Measurements from ENCODE around the gene FLYWCH1.

FLYWCH1 gene

GRCh38 chr16:2985893-2986355 lies 74.2 kb downstream of the FLYWCH1 start:
- Histone ChIP-seq H3K4me3 (no peak overlapping the region), H3K4me1 (peaks cover 21 to 47% (median 38%) of the 10 kb centered on the region in 10 experiments), H3K27ac (no peak overlapping the region), H3K9me3 (replicated peaks in 1 of 11) (no peaks in the 10 kb centered on the region), H3K36me3 (no peaks in the 10 kb centered on the region), H3K27me3 (peaks cover 13 to 26% (median 14%) of the 10 kb centered on the region in 11 experiments; a peak in 20 of 22 replicates), H3K9ac (peak overlapping the region in 3 of 11 experiments; percentile 1 to 33 (median 19); a peak in 3 of 22 replicates), H4K20me1 (peaks cover 0 to 7% (median 0%) of the 10 kb centered on the region in 11 experiments; a peak in 5 of 22 replicates), H3K4me2 (peak overlapping the region in 1 of 11 experiments; percentile 21; a peak in 1 of 22 replicates)
- no peak for TF ChIP-seq Cebpa-rat (IDR thresholded peaks at IDR 0.05)

GRCh38 chr16:2986623-2987188 lies 75.0 kb downstream of the FLYWCH1 start:
- H3K4me1 ChIP-seq: peaks cover 15 to 39% (median 30%) of the 10 kb centered on the region in 10 experiments; a peak in 19 of 20 replicates

GRCh38 chr16:2987286-2987685 lies 75.6 kb downstream of the FLYWCH1 start:
- Histone ChIP-seq H3K27ac (no peak overlapping the region), H3K4me3 (no peak overlapping the region), H3K9ac (peak overlapping the region in 3 of 11 experiments; percentile 10 to 19 (median 13); a peak in 2 of 22 replicates), H4K20me1 (peaks cover 0 to 14% (median 0%) of the 10 kb centered on the region in 11 experiments; a peak in 5 of 22 replicates), H3K4me2 (peak overlapping the region in 4 of 11 experiments; percentile 10 to 37 (median 20); a peak in 3 of 22 replicates), H3K36me3 (no peaks in the 10 kb centered on the region), H3K4me1 (peaks cover 14 to 33% (median 25%) of the 10 kb centered on the region in 10 experiments; a peak in 19 of 20 replicates), H3K27me3 (peaks cover 13 to 38% (median 24%) of the 10 kb centered on the region in 11 experiments; a peak in 20 of 22 replicates), H3K9me3 (replicated peaks in 1 of 11) (no peaks in the 10 kb centered on the region)
- no peak for TF ChIP-seq Cebpa-rat (IDR thresholded peaks at IDR 0.05)

More at GRCh38 chr16:2986623-2987188, 75.0 kb downstream of the FLYWCH1 start:
- Histone ChIP-seq H3K4me2 (peak overlapping the region in 6 of 11 experiments; percentile 10 to 37 (median 21); a peak in 6 of 22 replicates), H3K27ac (no peak overlapping the region), H3K9ac (peak overlapping the region in 2 of 11 experiments; percentile 19 to 33; a peak in 3 of 22 replicates), H3K36me3 (no peaks in the 10 kb centered on the region), H3K9me3 (replicated peaks in 1 of 11) (no peaks in the 10 kb centered on the region), H3K4me3 (no peak overlapping the region), H4K20me1 (peaks cover 0 to 14% (median 0%) of the 10 kb centered on the region in 11 experiments; a peak in 5 of 22 replicates), H3K27me3 (peaks cover 13 to 34% (median 21%) of the 10 kb centered on the region in 11 experiments; a peak in 20 of 22 replicates)
- no peak for TF ChIP-seq Cebpa-rat (IDR thresholded peaks at IDR 0.05)

GRCh38 chr16:2987833-2988232 lies 76.1 kb downstream of the FLYWCH1 start:
- H3K9ac ChIP-seq: peak overlapping the region in 2 of 11 experiments; percentile 13 to 30; a peak in 2 of 22 replicates
- H3K4me1 ChIP-seq: peaks cover 10 to 28% (median 19%) of the 10 kb centered on the region in 10 experiments; a peak in 19 of 20 replicates
- H3K36me3 ChIP-seq: no peaks in the 10 kb centered on the region
- TF ChIP-seq Cebpa-rat (IDR thresholded peaks at IDR 0.05): no peak
- no peak overlapping the region for H3K27ac ChIP-seq
- H3K4me3 ChIP-seq: no peak overlapping the region
- H3K4me2 ChIP-seq: no peak overlapping the region
- no peaks in the 10 kb centered on the region for H3K9me3 ChIP-seq (replicated peaks in 1 of 11)
- H3K27me3 ChIP-seq: peaks cover 13 to 41% (median 24%) of the 10 kb centered on the region in 11 experiments; a peak in 20 of 22 replicates
- peaks cover 0 to 14% (median 0%) of the 10 kb centered on the region in 11 experiments; a peak in 5 of 22 replicates for H4K20me1 ChIP-seq

- Histone ChIP-seq H3K9me3 (replicated peaks in 1 of 11) (no peaks in the 10 kb centered on the region), H3K9ac (peak overlapping the region in 1 of 11 experiments; percentile 24; a peak in 1 of 22 replicates), H3K36me3 (no peaks in the 10 kb centered on the region), H3K4me3 (no peak overlapping the region), H3K27ac (no peak overlapping the region), H3K4me1 (peaks cover 5 to 20% (median 11%) of the 10 kb centered on the region in 10 experiments; a peak in 19 of 20 replicates), H4K20me1 (peaks cover 0 to 14% (median 0%) of the 10 kb centered on the region in 11 experiments; a peak in 5 of 22 replicates), H3K4me2 (no peak overlapping the region), H3K27me3 (peaks cover 13 to 50% (median 25%) of the 10 kb centered on the region in 11 experiments; a peak in 20 of 22 replicates)
- TF ChIP-seq Cebpa-rat (IDR thresholded peaks at IDR 0.05): no peak
Measured at GRCh38 chr16:2988590-2989099, 76.9 kb downstream of the FLYWCH1 start.

GRCh38 chr16:2990891-2991290 lies 79.2 kb downstream of the FLYWCH1 start:
- H3K4me1 ChIP-seq: peaks cover 0 to 15% (median 3%) of the 10 kb centered on the region in 10 experiments; a peak in 7 of 20 replicates
- no peaks in the 10 kb centered on the region for H3K36me3 ChIP-seq
- no peak overlapping the region for H3K4me3 ChIP-seq
- no peak overlapping the region for H3K27ac ChIP-seq
- H3K9ac ChIP-seq: no peak overlapping the region
- TF ChIP-seq Cebpa-rat (IDR thresholded peaks at IDR 0.05): no peak
- peaks cover 0 to 14% (median 0%) of the 10 kb centered on the region in 11 experiments; a peak in 3 of 22 replicates for H4K20me1 ChIP-seq
- no peak overlapping the region for H3K4me2 ChIP-seq
- H3K27me3 ChIP-seq: peaks cover 13 to 63% (median 34%) of the 10 kb centered on the region in 11 experiments; a peak in 21 of 22 replicates
- H3K9me3 ChIP-seq (replicated peaks in 1 of 11): no peaks in the 10 kb centered on the region

GRCh38 chr16:2991566-2992261 lies 80.0 kb downstream of the FLYWCH1 start:
- no peak for TF ChIP-seq Cebpa-rat (IDR thresholded peaks at IDR 0.05)
- Histone ChIP-seq H3K9ac (no peak overlapping the region), H3K27ac (no peak overlapping the region), H3K9me3 (replicated peaks in 1 of 11) (no peaks in the 10 kb centered on the region), H3K4me1 (peaks cover 0 to 9% (median under 1%) of the 10 kb centered on the region in 10 experiments; a peak in 7 of 20 replicates), H3K4me3 (no peak overlapping the region), H4K20me1 (peaks cover 0 to 20% (median 0%) of the 10 kb centered on the region in 11 experiments; a peak in 4 of 22 replicates), H3K27me3 (peaks cover 20 to 71% (median 42%) of the 10 kb centered on the region in 11 experiments), H3K4me2 (no peak overlapping the region), H3K36me3 (no peaks in the 10 kb centered on the region)

- H3K27ac ChIP-seq: no peak overlapping the region
- no peaks in the 10 kb centered on the region for H3K36me3 ChIP-seq
- no peak for TF ChIP-seq Cebpa-rat (IDR thresholded peaks at IDR 0.05)
- peaks cover 0 to under 1% (median 0%) of the 10 kb centered on the region in 10 experiments; a peak in 1 of 20 replicates for H3K4me1 ChIP-seq
- H3K9me3 ChIP-seq (replicated peaks in 1 of 11): no peaks in the 10 kb centered on the region
- H3K4me2 ChIP-seq: no peak overlapping the region
- H3K9ac ChIP-seq: no peak overlapping the region
- H4K20me1 ChIP-seq: peaks cover 0 to 29% (median 0%) of the 10 kb centered on the region in 11 experiments; a peak in 4 of 22 replicates
- peaks cover 28 to 79% (median 50%) of the 10 kb centered on the region in 11 experiments for H3K27me3 ChIP-seq
- no peak overlapping the region for H3K4me3 ChIP-seq
Measured at GRCh38 chr16:2992383-2993081, 80.8 kb downstream of the FLYWCH1 start.
